Type B pancreatic cell (in vitro differentiated cells): ENCODE results near the gene YJEFN3. TPM values are rescaled to one million over a fixed set of nuclear protein-coding genes. Genes with fewer than 3 reads are reported as not detected.

Experiments
- DNase-seq: peaks from one replicate; pipeline ENCODE4 v3.0.0; 2021; ENCODE audit warnings: mixed read lengths; ENCODE audit not compliant: unreplicated experiment; ENCODE audit errors: extremely low spot score
- H3K27ac Mint-ChIP-seq: 2 replicates; pipeline ENCODE4 v1.8.0; 2021; ENCODE audit warnings: mild to moderate bottlenecking, mixed read lengths
- H3K27me3 Mint-ChIP-seq: 2 replicates; pipeline ENCODE4 v1.8.0; 2021; ENCODE audit warnings: mixed read lengths
- H3K36me3 Mint-ChIP-seq: 2 replicates; pipeline ENCODE4 v1.8.0; 2021; ENCODE audit warnings: mixed read lengths
- H3K4me1 Mint-ChIP-seq: one replicate; pipeline ENCODE4 v1.8.0; 2021; ENCODE audit warnings: mixed read lengths; ENCODE audit not compliant: unreplicated experiment
- H3K4me3 Mint-ChIP-seq: 2 replicates; pipeline ENCODE4 v1.8.0; 2021; ENCODE audit warnings: mild to moderate bottlenecking, mixed read lengths
- H3K9me3 Mint-ChIP-seq: 2 replicates; pipeline ENCODE4 v1.8.0; 2021; ENCODE audit warnings: mixed read lengths
- total RNA-seq: library from RNA; stranded (reverse); gene quantifications from 2 replicates; pipeline ENCODE4 v1.2.1, GENCODE V29; 2021; ENCODE audit warnings: low replicate concordance
- TF ChIP-seq, protein P1 (sequence below): fragments of 200-600 bp; sonication (generic); conservative IDR thresholded peaks from 2 replicates; pipeline ENCODE4 v1.5.0; 2021; ENCODE audit warnings: antibody characterized with exemption, mild to moderate bottlenecking

The YJEFN3 gene
- total RNA-seq, 1 donor from 2014 or later, result 23.2 TPM

DNA sequence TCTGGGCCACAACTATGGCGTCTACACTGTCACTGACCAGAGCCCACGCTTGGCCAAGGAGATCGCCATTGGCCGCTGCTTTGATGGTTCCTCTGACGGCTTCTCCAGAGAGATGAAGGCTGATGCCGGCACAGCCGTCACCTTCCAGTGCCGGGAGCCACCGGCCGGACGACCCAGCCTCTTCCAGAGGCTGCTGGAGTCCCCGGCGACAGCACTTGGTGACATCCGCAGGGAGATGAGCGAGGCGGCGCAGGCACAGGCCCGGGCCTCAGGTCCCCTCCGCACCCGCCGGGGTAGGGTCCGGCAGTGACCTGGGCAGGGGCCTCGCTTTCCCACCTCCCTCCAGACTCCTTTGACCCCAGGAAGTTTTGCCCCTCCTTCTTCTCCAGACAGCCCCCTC is 17.0 kb downstream of the YJEFN3 start:
- TF ChIP-seq, protein P1, sequence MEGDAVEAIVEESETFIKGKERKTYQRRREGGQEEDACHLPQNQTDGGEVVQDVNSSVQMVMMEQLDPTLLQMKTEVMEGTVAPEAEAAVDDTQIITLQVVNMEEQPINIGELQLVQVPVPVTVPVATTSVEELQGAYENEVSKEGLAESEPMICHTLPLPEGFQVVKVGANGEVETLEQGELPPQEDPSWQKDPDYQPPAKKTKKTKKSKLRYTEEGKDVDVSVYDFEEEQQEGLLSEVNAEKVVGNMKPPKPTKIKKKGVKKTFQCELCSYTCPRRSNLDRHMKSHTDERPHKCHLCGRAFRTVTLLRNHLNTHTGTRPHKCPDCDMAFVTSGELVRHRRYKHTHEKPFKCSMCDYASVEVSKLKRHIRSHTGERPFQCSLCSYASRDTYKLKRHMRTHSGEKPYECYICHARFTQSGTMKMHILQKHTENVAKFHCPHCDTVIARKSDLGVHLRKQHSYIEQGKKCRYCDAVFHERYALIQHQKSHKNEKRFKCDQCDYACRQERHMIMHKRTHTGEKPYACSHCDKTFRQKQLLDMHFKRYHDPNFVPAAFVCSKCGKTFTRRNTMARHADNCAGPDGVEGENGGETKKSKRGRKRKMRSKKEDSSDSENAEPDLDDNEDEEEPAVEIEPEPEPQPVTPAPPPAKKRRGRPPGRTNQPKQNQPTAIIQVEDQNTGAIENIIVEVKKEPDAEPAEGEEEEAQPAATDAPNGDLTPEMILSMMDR, result no peak
- Mint-ChIP-seq H3K27me3 (peaks cover 3% of the 10 kb centered on the region), H3K4me1 (no peaks in the 10 kb centered on the region), H3K4me3 (no peak overlapping the region), H3K36me3 (no peaks in the 10 kb centered on the region), H3K27ac (no peak overlapping the region), H3K9me3 (no peaks in the 10 kb centered on the region)
- no peak for DNase-seq

DNA sequence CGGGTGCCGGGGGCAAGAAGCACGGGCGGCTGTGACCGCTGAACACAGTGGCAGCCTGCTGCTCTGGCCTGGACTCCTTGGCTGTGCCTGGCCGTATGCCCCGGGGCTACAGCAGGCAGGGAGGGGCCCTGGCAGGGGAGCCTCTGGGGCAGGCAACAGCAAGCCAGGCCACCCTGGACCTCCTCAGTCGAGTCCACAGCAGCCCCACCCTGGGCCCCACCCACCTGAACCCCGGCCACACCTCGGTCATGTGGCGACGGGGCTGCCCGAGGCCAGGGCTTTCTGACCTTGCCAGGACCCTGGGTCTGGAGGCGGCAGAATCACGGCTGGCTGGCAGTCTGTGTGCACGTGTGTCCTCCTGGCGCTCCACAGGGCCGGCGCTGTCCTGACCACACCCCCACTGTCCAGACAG is 18.0 kb downstream of the YJEFN3 start:
- Mint-ChIP-seq H3K9me3 (no peaks in the 10 kb centered on the region), H3K27ac (no peak overlapping the region), H3K4me1 (no peaks in the 10 kb centered on the region), H3K36me3 (no peaks in the 10 kb centered on the region), H3K27me3 (peaks cover 3% of the 10 kb centered on the region), H3K4me3 (no peak overlapping the region)
- no peak for DNase-seq
- TF ChIP-seq, protein P1, result no peak

DNA sequence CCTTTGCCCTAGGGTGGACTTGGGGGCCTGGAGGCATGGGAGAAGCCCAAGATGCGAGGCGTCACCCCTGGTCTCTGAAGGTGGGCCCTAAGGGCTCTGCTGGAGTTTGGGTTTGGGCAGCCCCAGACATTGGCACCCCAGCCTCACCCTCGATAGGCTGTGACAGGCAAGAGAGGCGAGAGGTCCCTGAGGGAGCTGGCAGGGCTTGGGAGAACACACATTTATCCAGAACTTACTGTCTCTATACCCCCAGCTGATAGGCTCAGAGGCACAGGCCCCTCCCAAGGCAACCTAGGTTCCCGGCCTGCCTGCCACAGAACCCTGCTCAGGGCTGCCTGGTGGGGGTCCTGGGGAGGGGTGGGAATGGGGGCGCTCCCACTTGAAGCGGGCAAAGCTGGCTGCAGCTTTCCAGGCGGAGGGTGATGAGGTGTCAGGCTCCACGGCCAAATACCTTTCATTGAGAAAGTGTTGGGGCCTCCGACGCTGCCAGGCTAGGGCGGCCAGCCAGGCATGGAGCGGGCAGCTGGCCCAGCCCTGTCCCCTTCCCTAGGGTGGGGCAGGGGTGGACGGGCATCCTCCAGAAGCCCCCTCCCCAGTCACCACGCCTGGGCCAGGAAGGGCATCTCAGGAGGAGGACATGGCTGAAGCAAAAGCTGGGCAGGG is 19.1 kb downstream of the YJEFN3 start:
- peaks cover 3% of the 10 kb centered on the region for H3K27me3 Mint-ChIP-seq
- no peak for DNase-seq
- H3K36me3 Mint-ChIP-seq, result no peaks in the 10 kb centered on the region
- H3K9me3 Mint-ChIP-seq, result no peaks in the 10 kb centered on the region
- H3K4me1 Mint-ChIP-seq, result no peaks in the 10 kb centered on the region
- no peak overlapping the region for H3K27ac Mint-ChIP-seq
- no peak overlapping the region for H3K4me3 Mint-ChIP-seq
- TF ChIP-seq, protein P1, result no peak

DNA sequence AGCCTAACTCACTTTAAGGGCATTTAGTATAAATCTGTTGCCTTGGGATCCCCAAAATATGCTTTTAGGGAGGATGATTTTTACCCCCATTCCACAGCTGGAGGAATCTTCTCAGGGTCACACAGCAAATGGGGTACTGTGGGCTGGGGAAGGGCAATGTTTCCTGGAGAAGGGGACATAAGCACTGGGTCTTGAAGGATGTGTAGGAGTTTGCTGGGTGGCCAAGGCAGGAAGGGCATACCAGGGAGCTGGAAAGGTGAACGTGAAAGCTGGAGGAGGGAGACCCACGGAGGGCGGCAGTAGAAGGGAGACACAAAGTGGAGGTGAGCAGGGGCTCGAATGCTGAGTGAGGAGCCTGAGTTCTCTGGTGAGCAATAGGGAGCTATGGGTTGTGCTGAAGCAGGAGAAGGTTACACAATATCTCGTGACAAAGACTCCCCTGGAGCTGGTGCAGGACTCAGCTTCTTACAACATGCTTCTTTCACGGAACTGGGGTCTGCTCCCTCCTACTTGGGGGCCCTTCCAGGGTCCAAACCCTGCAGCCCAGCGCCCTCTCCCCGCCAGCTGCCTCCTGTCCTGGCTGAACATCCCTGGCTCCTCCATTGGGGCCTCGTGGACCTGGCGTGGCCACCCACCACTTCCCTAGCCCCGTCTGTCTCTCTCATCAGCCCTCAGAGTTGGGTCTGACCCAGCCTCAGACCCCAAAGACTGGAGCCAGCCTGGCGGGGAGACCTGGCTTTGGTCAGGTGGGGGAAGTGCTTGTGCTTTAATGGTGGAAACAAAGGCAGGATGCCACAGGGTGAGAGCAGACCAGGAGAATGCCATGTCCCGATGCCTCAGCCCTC is 20.4 kb downstream of the YJEFN3 start:
- H3K4me3 Mint-ChIP-seq, result no peak overlapping the region
- H3K36me3 Mint-ChIP-seq, result no peaks in the 10 kb centered on the region
- no peak overlapping the region for H3K27ac Mint-ChIP-seq
- TF ChIP-seq, protein P1, result no peak
- DNase-seq, result no peak
- H3K27me3 Mint-ChIP-seq, result peaks cover 3% of the 10 kb centered on the region
- H3K9me3 Mint-ChIP-seq, result no peaks in the 10 kb centered on the region
- no peaks in the 10 kb centered on the region for H3K4me1 Mint-ChIP-seq

DNA sequence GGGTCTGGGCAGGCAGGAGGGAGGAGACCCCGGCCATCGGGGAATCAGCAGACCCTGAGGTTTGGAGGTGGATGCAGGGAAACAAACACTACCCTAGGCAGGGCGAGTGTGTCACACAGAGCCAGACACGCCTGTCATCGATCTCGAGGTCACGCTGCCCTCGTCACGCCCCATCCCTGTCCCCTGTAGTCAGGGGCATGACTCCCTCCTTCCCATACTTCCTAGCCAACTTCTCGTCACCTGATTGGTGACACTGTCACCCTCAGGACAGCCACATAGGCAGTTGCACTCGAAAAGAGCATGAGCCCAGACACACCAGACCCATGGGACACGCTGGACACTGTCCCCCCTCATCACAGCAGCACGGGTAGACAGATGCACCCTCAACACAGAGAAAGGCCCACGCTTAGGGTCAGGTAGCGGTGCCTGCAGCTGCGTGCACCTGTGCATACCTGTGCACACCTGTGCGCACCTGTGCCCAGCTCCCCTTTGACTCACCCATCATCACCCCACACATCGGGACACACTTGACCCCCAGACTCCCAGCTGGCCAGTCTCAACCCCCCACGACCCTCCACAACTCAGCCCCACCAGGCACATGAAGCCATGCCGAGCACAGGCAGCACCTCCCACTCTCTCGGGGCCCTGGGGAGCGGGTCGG is 21.2 kb downstream of the YJEFN3 start:
- Mint-ChIP-seq H3K4me1 (no peaks in the 10 kb centered on the region), H3K36me3 (no peaks in the 10 kb centered on the region), H3K9me3 (no peaks in the 10 kb centered on the region), H3K4me3 (no peak overlapping the region), H3K27me3 (peaks cover 3% of the 10 kb centered on the region), H3K27ac (no peak overlapping the region)
- no peak for DNase-seq
- TF ChIP-seq, protein P1, result no peak
